Stimulated activated CD8-positive, alpha-beta memory T cell treated with anti-CD3 and anti-CD28 coated beads, Interleukin-2, amount 100 ng/mL, for 1 hour (primary cell): ENCODE measurements around the gene FRMPD2.
"Not testable (repeated sequence)": the region's sequence is repeated elsewhere in the genome, so short reads cannot be mapped to it uniquely, and the experiment has no call there.

ENCODE experiments used
- DNase-seq, 2 donors: peaks; one replicate each; pipeline ENCODE4 v3.0.0-alpha.2; 2020; ENCODE audit warnings: low read depth in 2 of 2

FRMPD2 gene

DNA sequence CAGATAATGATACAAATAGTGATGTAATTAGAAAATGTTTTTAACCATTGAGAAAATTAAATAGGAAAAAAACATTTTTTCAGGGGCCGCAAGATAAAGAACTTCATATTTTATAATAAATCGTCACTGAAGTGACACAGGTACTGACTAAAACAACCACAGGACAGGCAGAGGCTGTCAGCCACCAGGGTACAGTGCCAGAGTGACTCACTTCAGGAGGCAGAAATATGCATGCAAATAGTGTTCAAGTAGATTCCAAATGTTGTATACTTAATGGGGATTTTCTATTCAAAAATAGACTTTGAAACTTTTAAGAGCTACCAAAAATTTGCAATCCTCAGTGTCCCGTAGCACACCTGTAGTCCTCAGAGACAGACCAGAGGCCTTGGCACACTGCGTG is 68.6 kb downstream of the FRMPD2 start:
- DNase-seq: no peak

DNA sequence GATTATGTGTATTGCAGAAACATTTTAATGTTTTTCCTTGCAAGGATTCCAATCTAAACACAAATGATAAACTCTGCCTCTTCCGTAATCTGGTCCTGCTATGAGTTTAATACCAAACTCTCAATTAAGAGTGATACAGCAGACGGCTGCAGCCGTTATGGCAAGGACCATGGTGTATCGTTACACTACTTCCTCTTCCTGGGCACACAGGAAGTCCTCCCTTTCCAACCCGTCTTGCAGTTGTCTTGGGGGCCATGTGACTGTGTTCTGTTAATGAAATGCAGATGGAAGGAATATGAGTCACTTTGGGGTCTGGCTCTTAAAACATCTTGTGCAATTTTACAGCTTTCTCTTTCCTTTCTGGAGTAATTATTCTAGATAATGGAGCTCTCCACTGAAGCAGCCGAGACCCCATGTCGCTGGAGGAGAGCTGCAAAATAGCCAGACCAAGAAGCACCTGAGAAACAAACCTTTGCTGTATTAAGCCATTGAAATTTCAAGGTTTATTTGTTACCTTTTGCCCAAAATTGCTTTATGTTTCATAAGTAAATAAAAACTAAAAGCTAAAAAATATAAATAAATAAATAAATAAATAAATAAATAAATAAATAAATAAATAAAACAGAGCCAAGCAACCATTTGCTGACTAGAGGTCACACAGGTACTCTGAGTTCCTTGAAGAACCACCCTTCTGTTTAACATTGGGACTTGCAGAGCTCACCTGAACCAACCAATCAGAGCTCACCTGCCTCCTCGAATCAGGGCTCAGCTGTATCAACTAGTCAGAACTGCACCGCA is 74.7 kb downstream of the FRMPD2 start:
- DNase-seq: no peak

DNA sequence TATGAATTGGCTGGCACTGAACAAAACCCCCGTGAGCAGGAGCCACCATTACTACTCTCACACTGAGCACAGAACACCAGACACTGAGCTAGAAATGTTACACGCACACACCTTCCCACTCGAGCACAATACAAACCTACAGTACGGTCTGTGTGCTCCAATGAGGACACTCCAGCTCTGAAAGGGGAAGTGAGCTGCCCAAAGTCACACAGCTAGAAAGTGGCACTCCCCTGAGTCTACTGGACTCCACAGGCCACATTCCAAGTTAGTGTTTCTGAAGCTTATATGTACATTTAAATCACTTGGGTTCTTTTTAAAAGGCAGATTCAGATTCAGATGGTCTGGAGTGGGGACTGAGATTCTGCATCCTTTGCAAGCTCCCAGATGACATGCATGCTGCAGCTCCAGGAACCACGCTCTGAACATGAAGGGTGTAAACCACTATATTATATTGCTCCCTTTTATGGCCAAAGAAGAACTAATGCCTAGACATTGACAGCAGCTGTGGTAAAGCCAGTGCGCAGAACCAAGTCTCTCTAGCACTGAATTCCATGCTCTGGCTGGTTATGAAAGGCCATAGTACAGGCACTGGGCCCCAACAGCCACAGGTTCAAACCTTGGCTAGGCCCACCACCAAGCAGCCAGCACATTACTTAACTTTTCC is 77.1 kb downstream of the FRMPD2 start:
- no peak for DNase-seq

DNA sequence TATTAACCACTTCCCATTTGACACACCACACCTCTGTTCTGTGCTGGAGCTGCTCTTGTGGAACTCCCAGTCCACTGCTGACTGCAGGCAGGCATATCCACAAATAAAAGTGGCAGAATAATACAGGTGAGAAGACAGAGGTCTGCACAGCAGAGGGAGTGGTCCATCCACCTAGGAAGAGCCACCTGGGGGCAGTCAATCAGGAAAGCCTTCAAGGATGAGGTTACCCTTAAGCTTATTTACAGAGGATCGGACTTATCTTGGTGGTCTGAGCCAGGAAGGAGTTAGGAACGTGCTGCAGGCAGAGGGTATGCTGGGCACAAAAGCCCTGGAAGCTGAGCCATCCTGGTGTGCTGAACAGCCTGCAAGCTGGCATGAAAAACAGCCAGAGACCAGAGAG is 78.7 kb downstream of the FRMPD2 start:
- DNase-seq: no peak

DNA sequence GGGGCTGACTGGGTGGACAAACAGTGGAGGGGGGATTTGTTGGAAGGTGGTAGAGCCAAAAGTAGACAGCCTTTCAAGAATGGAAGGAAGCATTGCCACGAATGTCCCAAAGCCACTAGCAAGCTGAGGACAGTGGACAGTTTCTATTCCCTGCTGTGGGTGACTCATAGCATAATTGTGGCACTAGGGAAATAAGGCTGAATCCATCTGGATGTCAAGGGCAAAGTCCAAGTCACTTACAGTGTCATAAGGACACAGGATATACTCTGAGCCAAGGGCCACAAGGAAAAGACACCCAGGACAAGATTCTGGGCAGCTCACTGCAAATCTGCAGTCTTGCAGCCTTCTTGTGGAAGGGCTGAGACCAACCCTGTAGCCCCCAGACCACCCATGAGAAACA is 79.7 kb downstream of the FRMPD2 start:
- no peak for DNase-seq

DNA sequence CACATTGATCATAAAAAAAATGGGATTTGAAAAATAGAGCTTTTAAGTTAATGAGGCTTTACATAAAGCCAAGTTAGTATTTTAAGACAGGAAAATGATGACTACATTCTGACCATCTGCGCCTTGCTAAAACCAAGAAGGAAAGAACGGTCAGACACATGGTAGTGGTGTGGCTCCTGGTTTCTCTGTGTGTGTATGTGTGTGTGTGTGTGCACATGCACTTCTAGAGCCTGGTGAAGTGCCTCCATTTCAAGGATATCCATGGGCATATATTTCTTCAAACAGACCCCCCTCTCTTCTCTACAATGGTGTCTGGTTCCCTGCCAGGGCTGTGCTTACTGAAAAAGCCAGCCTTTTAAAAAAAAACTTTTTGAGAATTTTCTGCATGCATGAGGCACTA is 80.9 kb downstream of the FRMPD2 start:
- no peak for DNase-seq

DNA sequence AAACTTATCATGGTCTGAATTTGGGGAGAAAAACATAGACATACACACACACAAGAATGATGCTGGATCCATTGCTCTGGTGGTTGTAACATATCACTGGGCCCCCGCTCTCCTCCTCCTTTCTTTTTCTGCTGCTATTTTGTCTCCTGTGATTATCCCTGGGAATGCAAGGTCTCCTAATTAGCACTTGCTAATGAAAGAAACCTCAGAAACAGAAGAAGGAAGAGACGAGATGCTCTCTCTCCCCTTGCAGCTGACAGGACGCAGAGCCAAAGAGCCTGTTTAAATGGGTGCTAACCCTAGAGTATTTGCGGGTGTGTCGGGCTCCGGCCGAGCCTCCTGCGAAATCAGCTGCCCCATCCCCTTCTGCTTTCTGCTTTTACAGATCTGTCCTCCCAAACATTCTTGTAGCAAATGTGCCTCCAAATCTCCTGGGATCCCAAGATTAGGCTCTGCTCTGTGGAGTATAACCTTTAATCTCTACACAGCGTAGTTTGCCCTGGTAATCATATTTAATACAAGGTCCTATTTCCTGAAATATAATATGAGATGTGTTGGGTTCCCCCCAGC is 81.5 kb downstream of the FRMPD2 start:
- no peak for DNase-seq

DNA sequence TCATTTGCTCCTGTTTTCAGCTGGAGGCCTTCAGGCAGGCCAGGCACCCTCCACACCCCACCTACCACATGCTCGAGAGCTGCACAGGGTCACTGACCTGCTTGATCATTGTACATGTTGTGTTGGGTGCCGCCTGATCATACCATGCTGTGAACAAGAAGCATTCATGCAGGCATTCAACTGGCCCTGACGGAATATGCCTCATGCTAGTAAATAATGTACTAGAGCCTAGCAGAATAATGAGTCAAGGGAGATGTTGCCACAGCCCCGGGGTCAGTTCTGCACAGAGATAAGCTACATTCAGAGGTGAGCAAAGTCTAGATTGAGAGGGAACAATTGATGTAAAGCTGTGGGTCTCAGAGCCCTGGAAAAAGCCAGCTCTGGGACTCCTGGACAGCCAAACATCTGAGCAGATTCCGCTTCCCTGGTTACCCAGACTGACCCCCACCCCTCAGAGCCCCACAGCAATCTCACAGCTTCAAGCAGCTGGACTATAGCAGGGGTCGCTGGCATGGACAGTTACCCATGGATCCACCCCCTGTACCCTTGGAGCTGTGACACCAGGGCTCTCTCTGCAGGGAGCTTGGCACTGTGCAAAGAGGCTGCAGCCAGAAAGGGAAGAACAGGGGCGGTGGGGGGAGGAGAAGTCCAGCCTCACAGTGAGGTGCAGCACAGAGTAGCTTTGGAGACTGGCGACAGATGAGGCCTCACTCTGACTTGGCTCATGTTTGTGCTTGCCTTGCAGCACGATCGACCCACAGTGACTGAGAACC is 86.6 kb downstream of the FRMPD2 start:
- no peak for DNase-seq

DNA sequence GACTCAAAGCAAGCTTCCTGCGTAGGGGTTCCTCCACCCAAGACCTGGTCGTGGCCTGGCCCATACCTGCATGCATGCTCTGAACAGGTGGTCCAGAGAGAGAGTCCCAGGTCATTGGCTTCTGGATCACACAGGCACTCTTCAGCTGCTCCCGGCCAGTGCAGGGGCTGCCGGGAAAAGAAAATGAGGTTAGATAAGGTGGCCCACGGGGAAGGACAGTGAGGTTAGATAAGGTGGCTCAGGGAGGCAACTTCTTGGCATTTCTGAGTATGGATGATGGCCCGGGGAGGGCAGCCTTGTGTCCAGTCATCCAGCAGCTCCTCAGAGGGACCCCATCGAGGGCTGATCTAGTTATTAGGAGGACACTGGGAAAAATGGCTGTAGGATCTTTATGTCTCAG is 87.4 kb downstream of the FRMPD2 start:
- no peak for DNase-seq

DNA sequence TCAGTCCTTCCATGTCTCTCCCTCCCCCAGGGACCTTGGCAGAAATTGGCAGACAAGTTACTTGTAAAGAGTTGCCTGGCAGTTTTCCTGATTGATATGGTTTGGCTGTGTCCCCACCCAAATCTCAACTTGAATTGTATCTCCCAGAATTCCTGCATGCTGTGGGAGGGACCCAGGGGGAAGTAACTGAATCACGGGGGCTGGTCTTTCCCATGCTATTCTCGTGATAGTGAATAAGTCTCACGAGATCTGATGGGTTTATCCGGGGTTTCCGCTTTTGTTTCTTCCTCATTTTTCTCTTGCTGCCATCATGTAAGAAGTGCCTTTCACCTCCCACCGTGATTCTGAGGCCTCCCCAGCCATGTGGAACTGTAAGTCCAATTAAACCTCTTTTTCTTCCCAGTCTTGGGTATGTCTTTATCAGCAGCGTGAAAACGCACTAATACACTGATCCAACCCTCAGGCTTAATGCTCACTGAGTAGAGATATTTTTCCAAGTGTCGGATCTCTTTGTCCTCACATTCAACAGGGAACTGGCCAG is 88.2 kb downstream of the FRMPD2 start:
- DNase-seq: not testable (repeated sequence)

DNA sequence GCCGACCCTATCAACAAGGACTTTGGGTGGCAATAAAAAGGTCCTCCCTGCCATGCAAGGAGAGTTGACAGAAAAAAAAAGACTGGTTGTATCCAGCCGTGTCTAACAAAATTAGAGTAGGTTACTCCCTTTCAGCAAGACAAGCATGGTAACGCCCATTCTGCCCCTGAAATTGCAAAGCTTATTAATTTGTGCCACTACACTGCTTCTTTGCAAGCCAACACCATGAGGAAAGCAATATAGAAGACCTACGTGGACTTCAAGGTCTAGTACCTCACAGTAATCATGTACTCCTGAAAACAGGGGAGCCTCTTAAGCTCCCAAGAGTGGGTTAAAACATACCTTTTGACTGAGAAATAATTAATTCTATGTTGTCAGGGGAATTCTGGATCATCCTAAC is 90.3 kb downstream of the FRMPD2 start:
- no peak for DNase-seq

DNA sequence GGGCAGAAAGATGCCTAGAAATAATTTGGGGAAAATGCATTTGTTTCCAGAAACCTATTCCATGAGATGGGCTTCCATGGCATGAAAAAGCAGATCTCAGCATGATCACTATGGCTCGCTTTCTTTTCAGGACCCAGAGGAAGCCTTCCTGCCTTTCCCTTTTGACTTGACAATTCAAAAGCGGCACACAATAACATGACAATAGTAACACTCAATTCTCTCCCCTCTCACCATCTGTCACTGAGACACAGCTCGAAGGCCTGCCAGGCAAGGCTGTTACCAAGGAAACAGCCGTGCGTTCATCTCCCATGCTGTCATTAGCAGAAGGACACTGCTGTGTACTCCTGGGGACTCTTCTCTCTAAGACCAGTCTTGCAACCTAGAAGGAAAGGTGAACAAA is 101.8 kb downstream of the FRMPD2 start:
- DNase-seq: not testable (repeated sequence)

DNA sequence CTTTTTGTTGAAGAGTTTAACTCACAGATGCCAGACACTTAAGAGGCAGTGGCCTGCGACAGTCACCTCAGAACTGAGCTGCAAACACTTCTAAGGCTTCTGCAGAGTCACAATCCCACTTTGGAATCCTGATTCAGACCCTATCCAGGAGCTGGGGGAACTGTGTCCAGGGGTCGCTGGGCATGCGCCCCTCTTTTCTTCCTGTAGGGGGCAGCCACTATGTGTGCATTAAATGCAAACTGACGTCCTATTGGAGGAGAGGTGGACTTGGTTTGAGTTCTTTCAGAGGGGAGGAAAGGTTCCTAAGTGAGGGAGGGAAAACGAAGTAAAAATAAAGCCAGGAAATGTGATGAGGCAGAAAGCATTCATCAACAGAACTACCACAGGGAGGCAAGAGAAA is 113.8 kb downstream of the FRMPD2 start:
- DNase-seq: not testable (repeated sequence)

DNA sequence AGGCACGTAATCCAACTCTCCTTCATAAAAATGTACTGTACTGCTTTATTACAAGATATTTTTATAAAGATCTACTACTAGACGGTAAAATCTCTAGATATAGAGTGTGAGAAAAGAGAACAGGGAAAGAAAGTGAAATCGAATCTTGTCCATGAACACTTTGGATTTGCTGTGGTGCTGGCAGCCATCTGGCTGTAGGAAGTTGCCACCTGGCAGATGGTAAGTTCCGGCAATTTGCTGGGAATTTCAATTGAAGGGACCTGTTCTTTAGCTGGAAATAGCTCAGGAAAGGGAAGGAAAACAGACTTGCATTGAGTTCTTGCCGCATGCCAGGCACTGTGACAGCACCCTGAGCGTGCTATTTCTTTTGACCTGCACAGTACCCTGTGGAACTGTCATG is 114.3 kb downstream of the FRMPD2 start:
- DNase-seq: not testable (repeated sequence)

DNA sequence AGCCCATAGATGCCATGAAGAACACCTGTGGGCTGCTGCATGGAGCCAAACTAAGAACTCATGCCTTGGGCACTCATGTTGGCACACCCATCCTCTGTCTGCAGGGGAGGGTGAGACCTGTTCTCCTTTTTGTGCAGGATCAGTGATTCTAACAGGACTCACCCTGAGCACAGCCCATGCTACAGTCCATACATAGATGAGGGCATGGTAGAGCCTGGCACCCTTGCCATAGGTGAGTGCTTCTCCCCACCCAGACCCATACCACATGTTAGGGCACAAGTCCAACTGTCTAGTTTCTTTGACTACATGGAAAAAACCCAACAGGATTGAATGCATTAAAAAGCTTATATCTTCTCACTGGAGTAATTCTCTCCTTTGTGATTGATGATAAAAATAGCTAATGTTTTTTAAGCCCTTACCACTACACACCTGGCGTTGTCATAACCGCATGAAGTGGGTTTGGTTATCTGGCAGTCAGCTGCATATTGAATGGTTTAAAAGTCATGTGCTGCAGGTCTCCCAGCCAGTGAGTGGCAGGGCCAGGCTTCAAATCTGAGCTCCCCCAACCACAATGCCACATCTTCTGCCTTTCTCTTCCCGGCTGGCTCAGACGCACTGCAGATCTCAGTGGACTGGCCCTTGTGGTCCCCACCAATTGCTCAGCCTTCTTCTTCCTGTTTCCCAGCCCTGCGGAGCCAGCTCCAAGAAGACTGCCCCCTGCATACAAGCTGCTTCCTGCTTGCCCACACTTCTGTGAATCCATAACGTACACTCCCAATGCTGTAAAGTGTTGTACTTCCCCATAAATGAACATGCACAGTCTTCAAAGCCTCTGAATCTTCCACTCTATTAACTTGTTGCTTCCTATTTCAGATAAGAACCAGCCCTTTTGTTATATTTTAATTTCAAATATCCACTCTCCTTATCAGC is 120.0 kb downstream of the FRMPD2 start:
- not testable (repeated sequence) for DNase-seq

DNA sequence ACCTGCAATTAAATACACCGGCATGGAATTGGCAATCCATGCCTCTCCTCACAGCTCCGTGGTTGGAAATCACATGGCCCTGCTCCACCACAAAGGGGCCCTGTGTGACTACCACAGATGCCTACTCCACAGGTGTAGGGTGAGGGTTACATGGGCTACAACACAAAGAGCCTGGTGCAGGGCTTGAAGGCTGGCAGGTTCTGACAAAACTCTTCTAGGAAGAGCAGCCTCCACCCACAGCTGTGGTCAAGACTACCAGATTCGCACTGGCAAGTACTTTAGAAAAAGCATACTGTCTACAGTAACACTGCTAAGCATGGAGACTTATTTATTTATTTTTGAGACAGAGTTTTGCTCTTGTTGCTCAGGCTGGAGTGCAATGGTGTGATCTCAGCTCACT is 126.9 kb downstream of the FRMPD2 start:
- DNase-seq: not testable (repeated sequence)

DNA sequence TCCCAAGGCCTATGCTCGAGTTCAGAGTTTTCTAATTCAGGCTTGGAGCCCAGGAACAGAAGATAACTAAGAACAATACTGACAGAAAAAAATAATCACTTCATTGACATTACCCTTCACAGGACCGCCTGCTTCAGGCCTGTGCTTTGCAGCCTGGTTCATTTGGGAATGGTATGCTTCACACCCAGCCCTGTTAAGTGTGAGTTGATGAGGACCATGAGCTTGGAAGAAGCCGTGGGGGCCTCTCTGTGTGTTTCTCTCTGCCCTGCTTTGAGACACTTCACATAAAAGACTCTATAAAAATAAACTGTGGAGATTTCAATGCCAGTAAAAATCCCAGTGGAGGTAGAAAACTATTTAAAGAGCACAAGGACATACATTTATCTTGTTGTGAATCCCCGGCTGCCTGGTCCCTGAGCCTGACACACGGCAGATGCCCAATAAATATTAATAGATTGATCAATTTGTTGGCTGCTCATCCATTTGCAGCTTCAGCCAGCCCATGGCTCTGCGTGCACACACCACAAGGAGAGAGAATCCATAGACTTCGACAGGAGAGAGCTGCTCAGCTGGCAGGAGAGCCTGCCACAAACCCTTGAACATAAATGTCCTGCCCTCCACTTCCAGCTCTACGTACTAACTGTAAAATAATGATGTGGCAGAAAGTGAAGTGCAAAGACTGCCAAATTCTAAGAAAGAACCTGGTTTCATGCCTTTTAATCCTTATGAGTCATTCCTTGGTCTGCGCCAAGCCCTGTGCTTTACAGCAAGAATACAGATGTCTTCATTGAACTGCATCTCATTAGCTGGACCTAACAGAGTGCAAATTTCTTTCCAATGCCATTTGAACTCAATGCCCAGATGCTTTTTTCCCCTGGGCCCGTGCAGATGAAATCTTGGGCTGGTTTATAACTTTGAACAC is 130.5 kb downstream of the FRMPD2 start:
- DNase-seq: not testable (repeated sequence)

DNA sequence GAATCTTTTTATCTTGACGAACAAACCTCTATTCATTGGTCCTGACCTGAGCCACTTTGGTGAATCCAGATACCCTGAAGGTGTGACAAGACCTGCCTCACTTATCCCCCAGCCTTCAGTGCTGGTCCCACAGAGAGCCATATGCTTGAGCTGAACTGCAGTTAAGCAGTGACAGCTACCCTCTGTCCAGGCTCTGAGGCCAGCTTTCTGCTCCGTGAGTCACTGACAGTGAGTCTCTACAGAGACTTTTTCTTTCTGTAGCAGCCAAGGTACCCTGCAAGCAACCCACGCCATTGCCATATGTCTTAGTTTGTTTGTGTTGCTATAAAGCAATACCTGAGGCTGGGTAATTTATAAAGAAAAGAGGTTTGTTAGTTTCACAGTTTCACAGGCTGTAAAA is 133.5 kb downstream of the FRMPD2 start:
- DNase-seq: not testable (repeated sequence)

DNA sequence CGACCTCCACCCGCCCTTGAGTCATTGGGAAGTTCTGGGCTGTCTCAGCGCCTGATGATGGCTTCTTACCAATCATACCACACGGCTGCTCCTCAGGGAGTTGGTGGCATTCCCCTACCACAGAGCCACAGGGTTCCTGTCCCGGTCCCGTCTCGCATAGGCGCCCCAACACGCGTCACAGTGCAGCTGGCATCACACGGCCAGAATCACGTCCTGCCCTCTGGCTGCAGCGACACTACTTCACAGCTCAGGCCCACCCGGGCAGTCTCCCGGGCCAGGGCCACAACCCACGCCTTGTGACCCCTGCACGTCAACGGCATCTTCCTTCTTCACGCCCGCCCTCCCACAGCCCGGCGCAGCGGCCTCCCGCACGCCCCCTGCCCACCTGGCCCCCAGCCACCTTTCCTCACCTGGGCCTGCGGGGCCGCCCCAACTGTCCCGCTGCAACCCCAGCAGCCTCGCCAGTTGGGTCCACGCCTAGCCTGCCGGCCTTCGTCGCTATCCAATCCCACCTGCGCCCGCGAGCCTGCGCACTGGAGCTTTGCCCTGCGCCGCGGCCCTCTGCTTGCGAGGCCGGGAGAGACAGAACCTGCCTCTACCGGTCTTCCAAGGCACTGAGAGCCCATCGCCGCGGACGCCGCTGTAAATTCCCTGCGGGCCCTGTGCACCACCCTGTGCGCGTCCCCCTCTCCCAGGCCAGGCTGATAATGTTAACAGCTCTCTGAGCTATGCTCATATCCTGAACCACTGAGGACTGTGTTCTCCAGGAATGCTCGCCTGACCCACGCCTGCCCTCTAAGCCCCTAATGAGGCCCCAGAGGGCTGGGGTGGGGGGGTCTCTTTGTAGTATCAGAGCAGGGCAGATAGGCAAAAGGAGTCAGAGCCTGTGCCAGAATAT is 134.3 kb downstream of the FRMPD2 start:
- DNase-seq: not testable (repeated sequence)
